Lower leg skin (tissue), 4 donors: ENCODE data around the gene SF3A2. TPM values are rescaled to one million over a fixed set of nuclear protein-coding genes. Genes with fewer than 3 reads are reported as not detected.

Experiments used
- DNase-seq, 2 donors: peaks; one replicate each; pipeline ENCODE4 v3.0.0-alpha.2; 2019; ENCODE audit warnings: low spot score in 2 of 2
- H3K4me3 ChIP-seq: fragments of 200-600 bp; sonication (generic); 2 replicates; pipeline ENCODE4 v1.5.1; 2017; ENCODE audit warnings: mild to moderate bottlenecking, low read depth; ENCODE audit not compliant: poor library complexity, severe bottlenecking
- POLR2A ChIP-seq, 2 donors: fragments of 450-650 bp; IDR thresholded peaks; one replicate each; pipeline ENCODE4 v1.6.1; 2016 to 2017; ENCODE audit warnings: antibody characterized with exemption in 2 of 2, mild to moderate bottlenecking in 1 of 2, moderate library complexity in 1 of 2
- WGBS, 2 donors: methylation state at CpG; one replicate each; pipeline ENCODE4 v1.1.5; 2018; 5-methylcytosine and 5-hydroxymethylcytosine counted together
- intact Hi-C: fragments of 100-400 bp; cut with DNase I; formaldehyde crosslinking; loops from one replicate; pipeline ENCODE4 v1.15.0; 2023; ENCODE audit warnings: low total_unique reads
- total RNA-seq, 4 donors: library from RNA; depleted of rRNA; stranded (reverse); fragments of >200 nt; gene quantifications; one replicate each; pipeline ENCODE4 v1.1.0, GENCODE V29; 2016
- TF ChIP-seq, protein P1 (sequence below), 3 donors: fragments of 450-650 bp; IDR thresholded peaks; one replicate each; pipeline ENCODE4 v1.5.1; 2016; ENCODE audit warnings: antibody characterized with exemption in 3 of 3, mild to moderate bottlenecking in 3 of 3, moderate library complexity in 2 of 3

The SF3A2 gene
- total RNA-seq, 4 donors from 2014 or later = 35.6 to 85.6 (median 47.8) TPM

DNA sequence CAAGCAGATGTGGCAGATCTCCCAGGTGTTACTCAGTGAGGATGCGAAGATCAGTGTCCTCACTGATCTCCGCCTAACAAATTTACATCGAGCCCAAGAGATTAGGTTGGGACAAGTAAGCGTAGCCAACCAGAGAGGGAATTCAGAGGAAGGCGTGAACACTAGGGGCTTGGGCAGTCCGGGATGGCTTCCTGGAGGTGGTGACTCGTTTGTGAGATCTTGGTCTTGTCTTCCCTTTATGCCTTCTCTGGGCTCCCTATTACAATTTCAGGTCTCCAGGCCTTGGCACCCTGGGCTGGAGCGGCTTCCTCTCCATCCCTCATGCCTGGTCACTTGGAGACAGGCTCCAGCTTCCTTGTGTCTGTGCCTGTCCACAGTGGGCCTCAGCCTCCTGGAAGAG, 6.2 kb downstream of the SF3A2 start:
- TF ChIP-seq POLR2A (IDR thresholded peaks at IDR 0.05) = no peak
- no peak for DNase-seq
- H3K4me3 ChIP-seq = no peak overlapping the region
- WGBS, 2 donors = 89 to 93% methylated on average over 8 of the region's 8 CpGs
- intact Hi-C loops = no loop called here

DNA sequence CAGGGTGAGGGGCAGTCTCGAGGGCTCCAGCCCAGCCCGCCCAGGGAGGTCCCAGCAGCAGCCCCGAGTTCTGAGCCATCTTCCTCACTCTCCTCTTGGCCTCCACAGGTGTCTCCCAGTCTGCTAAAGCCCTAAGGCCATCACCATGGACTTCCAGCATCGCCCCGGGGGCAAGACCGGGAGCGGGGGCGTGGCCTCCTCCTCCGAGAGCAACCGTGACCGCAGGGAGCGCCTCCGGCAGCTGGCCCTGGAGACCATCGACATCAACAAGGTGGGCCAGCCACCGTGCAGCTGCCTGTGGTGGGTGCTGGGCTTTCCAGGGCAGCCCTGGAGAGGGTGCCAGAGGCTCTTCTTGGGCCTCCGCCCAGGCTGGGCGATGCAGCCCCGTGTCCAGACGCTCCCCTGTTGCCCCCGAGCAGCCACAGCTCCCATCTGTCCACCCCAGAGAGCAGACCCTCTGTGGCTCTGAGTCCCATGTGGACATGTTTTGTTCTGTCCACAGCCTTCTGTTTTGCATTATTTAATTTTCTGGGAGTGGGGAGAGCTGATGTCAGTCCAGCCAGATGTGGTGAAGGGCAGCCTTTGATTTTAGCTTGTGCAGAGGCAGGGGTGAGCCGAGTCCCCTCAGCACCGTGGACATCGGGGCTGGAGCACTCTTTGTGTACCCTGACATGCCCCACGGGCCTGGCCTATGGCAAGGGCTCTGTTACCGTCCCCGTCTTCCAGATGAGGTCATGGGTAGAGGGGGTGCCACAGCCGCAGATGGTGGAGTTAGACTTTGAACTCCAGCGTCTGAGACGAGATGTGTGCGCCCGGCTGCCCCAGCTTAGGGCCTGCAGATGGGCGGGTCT, 6.9 kb downstream of the SF3A2 start:
- intact Hi-C loops = no loop called here
- DNase-seq = no peak
- no peak for TF ChIP-seq POLR2A (IDR thresholded peaks at IDR 0.05)
- TF ChIP-seq, protein P1, sequence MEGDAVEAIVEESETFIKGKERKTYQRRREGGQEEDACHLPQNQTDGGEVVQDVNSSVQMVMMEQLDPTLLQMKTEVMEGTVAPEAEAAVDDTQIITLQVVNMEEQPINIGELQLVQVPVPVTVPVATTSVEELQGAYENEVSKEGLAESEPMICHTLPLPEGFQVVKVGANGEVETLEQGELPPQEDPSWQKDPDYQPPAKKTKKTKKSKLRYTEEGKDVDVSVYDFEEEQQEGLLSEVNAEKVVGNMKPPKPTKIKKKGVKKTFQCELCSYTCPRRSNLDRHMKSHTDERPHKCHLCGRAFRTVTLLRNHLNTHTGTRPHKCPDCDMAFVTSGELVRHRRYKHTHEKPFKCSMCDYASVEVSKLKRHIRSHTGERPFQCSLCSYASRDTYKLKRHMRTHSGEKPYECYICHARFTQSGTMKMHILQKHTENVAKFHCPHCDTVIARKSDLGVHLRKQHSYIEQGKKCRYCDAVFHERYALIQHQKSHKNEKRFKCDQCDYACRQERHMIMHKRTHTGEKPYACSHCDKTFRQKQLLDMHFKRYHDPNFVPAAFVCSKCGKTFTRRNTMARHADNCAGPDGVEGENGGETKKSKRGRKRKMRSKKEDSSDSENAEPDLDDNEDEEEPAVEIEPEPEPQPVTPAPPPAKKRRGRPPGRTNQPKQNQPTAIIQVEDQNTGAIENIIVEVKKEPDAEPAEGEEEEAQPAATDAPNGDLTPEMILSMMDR (IDR thresholded peaks at IDR 0.05) = no peak
- no peak overlapping the region for H3K4me3 ChIP-seq
- WGBS, 2 donors = 77 to 85% methylated on average over 18 to 25 of the region's 32 CpGs

DNA sequence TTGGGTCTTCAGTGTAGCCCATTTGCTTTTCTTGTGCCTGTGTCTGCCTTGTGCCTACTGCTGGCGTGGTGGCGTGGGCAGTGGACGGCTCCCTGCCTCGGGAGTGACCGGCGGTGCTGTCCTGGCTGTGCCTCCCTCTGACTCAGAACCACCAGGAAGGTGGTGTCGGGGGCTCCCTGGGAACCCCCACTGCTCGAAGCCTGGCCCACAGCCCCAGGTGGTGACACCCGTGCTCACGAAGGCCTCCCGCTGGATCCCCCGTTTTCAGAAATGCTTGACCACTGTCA, 7.4 kb downstream of the SF3A2 start:
- 84 to 100% methylated on average over 4 to 5 of the region's 12 CpGs for WGBS, 2 donors
- TF ChIP-seq, protein P1 (IDR thresholded peaks at IDR 0.05) = no peak
- TF ChIP-seq POLR2A (IDR thresholded peaks at IDR 0.05) = no peak
- H3K4me3 ChIP-seq = no peak overlapping the region
- intact Hi-C loops = no loop called here
- DNase-seq = no peak

DNA sequence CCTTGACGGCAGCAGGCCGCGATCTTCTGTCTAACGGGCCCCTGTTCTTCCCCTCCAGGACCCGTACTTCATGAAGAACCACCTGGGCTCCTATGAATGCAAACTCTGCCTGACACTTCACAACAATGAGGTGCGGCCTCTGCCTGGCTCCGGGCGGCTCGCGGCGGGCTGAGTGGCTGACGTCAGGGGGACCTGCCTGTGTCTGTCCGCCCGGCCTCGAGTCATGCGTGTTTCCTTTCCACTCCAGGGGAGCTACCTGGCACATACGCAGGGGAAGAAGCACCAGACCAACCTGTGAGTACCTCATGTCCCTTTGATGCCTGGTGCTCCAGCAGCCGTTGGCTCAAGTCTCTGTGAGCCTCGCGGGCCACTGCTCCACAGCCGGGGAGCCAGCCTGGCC, 7.9 kb downstream of the SF3A2 start:
- intact Hi-C loops = no loop called here
- 91 to 94% methylated on average over 21 of the region's 21 CpGs for WGBS, 2 donors

DNA sequence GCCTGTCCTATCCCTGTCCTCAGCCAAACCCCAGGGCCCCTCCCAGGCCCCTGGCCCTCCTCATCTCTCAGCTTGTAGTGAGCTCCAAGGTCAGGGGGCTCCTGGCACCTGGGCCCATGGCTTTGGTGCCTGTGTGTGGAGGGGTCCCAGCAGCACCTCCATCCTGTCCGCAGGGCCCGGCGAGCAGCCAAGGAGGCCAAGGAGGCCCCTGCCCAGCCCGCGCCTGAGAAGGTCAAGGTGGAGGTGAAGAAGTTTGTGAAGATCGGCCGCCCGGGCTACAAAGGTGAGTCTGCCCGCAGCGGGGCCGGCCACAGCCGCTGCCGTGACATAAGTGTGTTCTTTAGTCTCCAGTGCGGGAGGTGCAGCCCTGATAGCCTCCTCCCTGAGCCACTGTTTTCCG, 8.6 kb downstream of the SF3A2 start:
- DNase-seq = no peak
- intact Hi-C loops = no loop called here
- no peak overlapping the region for H3K4me3 ChIP-seq
- WGBS, 2 donors = 96% methylated on average over 15 of the region's 15 CpGs
- TF ChIP-seq, protein P1 (IDR thresholded peaks at IDR 0.05) = no peak
- no peak for TF ChIP-seq POLR2A (IDR thresholded peaks at IDR 0.05)

More for the DNA sequence above, 7.9 kb downstream of the SF3A2 start:
- no peak overlapping the region for H3K4me3 ChIP-seq
- TF ChIP-seq, protein P1 (IDR thresholded peaks at IDR 0.05) = no peak
- no peak for TF ChIP-seq POLR2A (IDR thresholded peaks at IDR 0.05)
- no peak for DNase-seq

DNA sequence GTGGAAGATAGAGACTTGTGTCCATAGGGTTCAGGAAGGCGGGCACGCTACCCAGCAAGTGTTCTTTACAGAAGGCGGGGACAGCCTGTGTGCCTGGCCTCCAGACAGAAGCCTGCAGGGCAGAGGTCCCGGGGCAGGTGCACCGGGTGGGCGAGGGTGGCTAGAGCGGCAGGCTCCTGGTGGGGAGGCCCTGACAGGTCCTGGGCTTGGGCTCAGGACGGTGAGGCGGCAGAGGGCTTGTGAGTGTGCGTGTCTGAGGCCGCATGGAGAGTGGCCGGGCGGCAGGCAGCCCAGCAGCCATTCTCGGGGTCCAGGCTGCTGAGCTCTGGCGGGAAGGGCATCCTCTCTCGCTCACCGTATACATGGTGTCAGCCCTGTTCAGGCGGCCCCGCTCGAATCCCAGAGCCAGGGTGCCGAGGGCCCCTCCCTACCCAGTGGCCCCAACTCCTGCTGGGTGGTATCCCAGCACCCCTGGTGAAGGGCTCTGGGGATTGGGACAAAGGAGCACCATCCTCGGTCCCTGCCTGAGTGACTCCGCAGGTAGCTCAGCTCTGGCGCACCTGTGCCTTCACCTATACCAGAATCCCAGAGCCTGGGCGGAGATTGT, 9.5 kb downstream of the SF3A2 start:
- H3K4me3 ChIP-seq = no peak overlapping the region
- intact Hi-C loops = no loop called here
- WGBS, 2 donors = 92% methylated on average over 25 of the region's 25 CpGs
- no peak for DNase-seq
- no peak for TF ChIP-seq POLR2A (IDR thresholded peaks at IDR 0.05)
- TF ChIP-seq, protein P1 (IDR thresholded peaks at IDR 0.05) = no peak
